DND-41 (cell line): ENCODE results near the gene CDH23.

ENCODE experiments used
- EZH2 ChIP-seq: IDR thresholded peaks from 3 replicates; pipeline ENCODE4 v1.6.1; 2012; ENCODE audit warnings: borderline replicate concordance, low read depth, mild to moderate bottlenecking, moderate library complexity, low read length, inconsistent platforms; ENCODE audit not compliant: severe bottlenecking
- TF ChIP-seq, protein P1 (sequence below): IDR thresholded peaks from 2 replicates; pipeline ENCODE4 v1.5.1; 2012; ENCODE audit warnings: borderline replicate concordance, low read length, moderate library complexity, mild to moderate bottlenecking; ENCODE audit not compliant: poor library complexity, severe bottlenecking; ENCODE audit errors: extremely low read depth

DNA sequence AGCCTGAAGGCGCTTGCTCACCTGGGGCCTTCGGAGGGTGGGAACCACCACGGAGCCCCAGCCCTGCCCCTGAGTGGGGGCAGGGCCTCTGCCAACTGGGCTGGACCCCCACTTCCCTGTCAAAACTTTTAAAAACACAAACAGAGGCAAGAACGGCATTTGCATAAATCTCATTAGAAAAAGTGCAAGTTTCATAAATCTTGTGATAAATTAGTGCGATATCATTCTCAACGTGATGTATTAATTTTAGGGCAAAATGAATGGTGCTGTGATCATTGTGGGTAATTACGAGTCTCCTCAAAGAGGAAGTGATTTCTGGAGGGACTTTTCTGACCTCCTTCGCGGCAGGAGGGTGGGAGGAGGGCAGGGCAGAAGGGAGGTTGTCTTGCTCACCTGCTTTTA is 98.3 kb downstream of the CDH23 start:
- TF ChIP-seq, protein P1, sequence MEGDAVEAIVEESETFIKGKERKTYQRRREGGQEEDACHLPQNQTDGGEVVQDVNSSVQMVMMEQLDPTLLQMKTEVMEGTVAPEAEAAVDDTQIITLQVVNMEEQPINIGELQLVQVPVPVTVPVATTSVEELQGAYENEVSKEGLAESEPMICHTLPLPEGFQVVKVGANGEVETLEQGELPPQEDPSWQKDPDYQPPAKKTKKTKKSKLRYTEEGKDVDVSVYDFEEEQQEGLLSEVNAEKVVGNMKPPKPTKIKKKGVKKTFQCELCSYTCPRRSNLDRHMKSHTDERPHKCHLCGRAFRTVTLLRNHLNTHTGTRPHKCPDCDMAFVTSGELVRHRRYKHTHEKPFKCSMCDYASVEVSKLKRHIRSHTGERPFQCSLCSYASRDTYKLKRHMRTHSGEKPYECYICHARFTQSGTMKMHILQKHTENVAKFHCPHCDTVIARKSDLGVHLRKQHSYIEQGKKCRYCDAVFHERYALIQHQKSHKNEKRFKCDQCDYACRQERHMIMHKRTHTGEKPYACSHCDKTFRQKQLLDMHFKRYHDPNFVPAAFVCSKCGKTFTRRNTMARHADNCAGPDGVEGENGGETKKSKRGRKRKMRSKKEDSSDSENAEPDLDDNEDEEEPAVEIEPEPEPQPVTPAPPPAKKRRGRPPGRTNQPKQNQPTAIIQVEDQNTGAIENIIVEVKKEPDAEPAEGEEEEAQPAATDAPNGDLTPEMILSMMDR: no peak
- no peak for TF ChIP-seq EZH2
